Astrocyte of the hippocampus (primary cell): ENCODE results near the gene ETNK2.

Experiments used
- DNase-seq: peaks from one replicate; pipeline ENCODE4 v3.0.0; 2011; ENCODE audit warnings: low read depth, low spot score

Gene ETNK2

GRCh38 chr1:204147406-204148383 lies 4.1 kb downstream of the ETNK2 start:
- DNase-seq: no peak

GRCh38 chr1:204146965-204147364 lies 4.9 kb downstream of the ETNK2 start:
- DNase-seq: no peak

GRCh38 chr1:204146309-204146708 lies 5.5 kb downstream of the ETNK2 start:
- no peak for DNase-seq

GRCh38 chr1:204145033-204145504 lies 6.8 kb downstream of the ETNK2 start:
- no peak for DNase-seq

- no peak for DNase-seq
These were observed 8.4 kb downstream of the ETNK2 start for GRCh38 chr1:204143276-204144041.

GRCh38 chr1:204142032-204142974 lies 9.5 kb downstream of the ETNK2 start:
- no peak for DNase-seq

- no peak for DNase-seq
These were observed 10.7 kb downstream of the ETNK2 start for GRCh38 chr1:204141131-204141530.

GRCh38 chr1:204139952-204140351 lies 11.9 kb downstream of the ETNK2 start:
- DNase-seq: no peak

- no peak for DNase-seq
These were observed 12.8 kb downstream of the ETNK2 start for GRCh38 chr1:204139088-204139487.

GRCh38 chr1:204136814-204137213 lies 15.0 kb downstream of the ETNK2 start:
- DNase-seq: no peak

GRCh38 chr1:204134103-204134502 lies 17.7 kb downstream of the ETNK2 start:
- no peak for DNase-seq

- no peak for DNase-seq
These were observed 19.1 kb downstream of the ETNK2 start for GRCh38 chr1:204132718-204133117.

- DNase-seq: no peak
These were observed 19.9 kb downstream of the ETNK2 start for GRCh38 chr1:204131978-204132377.

- DNase-seq: peak; percentile 92
These were observed 20.6 kb downstream of the ETNK2 start for GRCh38 chr1:204130981-204131892.

- peak; percentile 39 for DNase-seq
These were observed 21.7 kb downstream of the ETNK2 start for GRCh38 chr1:204130178-204130577.

- peak; percentile 88 for DNase-seq
These were observed 22.6 kb downstream of the ETNK2 start for GRCh38 chr1:204128964-204129896.

GRCh38 chr1:204128464-204128963 lies 23.3 kb downstream of the ETNK2 start:
- no peak for DNase-seq

- DNase-seq: peak; percentile 90
These were observed 24.1 kb downstream of the ETNK2 start for GRCh38 chr1:204127597-204128242.
